Sigmoid colon (tissue), 7 donors: ENCODE data around the gene LDLRAD1. TPM values are rescaled to one million over a fixed set of nuclear protein-coding genes. Genes with fewer than 3 reads are reported as not detected.

ENCODE experiments used
- DNase-seq: peaks from one replicate; pipeline ENCODE4 v3.0.0-alpha.2; 2019
- H3K27ac ChIP-seq, 4 donors: fragments of 200-600 bp; sonication (generic); one replicate each; pipeline ENCODE4 v1.5.1; 2016 to 2019; ENCODE audit warnings: mild to moderate bottlenecking in 1 of 4
- H3K27me3 ChIP-seq, 3 donors: fragments of 200-600 bp; sonication (generic); one replicate each; pipeline ENCODE4 v1.5.1; 2019; ENCODE audit warnings: mild to moderate bottlenecking in 1 of 3
- H3K36me3 ChIP-seq, 4 donors: fragments of 200-600 bp; sonication (generic); one replicate each; pipeline ENCODE4 v1.5.1; 2016 to 2019
- H3K4me1 ChIP-seq, 4 donors: fragments of 200-600 bp; sonication (generic); one replicate each; pipeline ENCODE4 v1.5.1; 2017 to 2019
- H3K4me3 ChIP-seq, 4 donors: fragments of 200-600 bp; sonication (generic); one replicate each; pipeline ENCODE4 v1.5.1; 2017 to 2019; ENCODE audit warnings: mild to moderate bottlenecking in 2 of 4, moderate library complexity in 1 of 4
- H3K9me3 ChIP-seq, 4 donors: fragments of 200-600 bp in 3 of 4; sonication (generic) in 3 of 4; one replicate each; pipeline versions ENCODE4 v1.5.1 to v1.6.1; 2013 to 2019
- EP300 ChIP-seq, 4 donors: sonication (generic); formaldehyde crosslinking; IDR thresholded peaks; one replicate each; pipeline ENCODE4 v1.6.1; 2017; ENCODE audit warnings: antibody characterized with exemption in 4 of 4
- POLR2A ChIP-seq, 2 donors: fragments of 450-650 bp; IDR thresholded peaks; one replicate each; pipeline ENCODE4 v1.6.1; 2016; ENCODE audit warnings: antibody characterized with exemption in 2 of 2, mild to moderate bottlenecking in 2 of 2, moderate library complexity in 2 of 2
- POLR2AphosphoS5 ChIP-seq, 4 donors: sonication (generic); formaldehyde crosslinking; IDR thresholded peaks; one replicate each; pipeline ENCODE4 v1.6.1; 2017; ENCODE audit warnings: antibody characterized with exemption in 4 of 4
- WGBS, 2 donors: extraction: QIAGEN DNeasy Blood & Tissue Kit; methylation state at CpG; one replicate each; pipeline ENCODE4 v1.1.7; 2013; 5-methylcytosine and 5-hydroxymethylcytosine counted together
- intact Hi-C: fragments of 100-400 bp; cut with DNase I; formaldehyde crosslinking; loops from one replicate; pipeline ENCODE4 v1.15.1; 2023
- polyA plus RNA-seq, 3 donors: library from polyadenylated mRNA; stranded (reverse); fragments of 200-250 nt; gene quantifications; one replicate each; pipeline ENCODE4 v1.2.3, GENCODE V29; 2013
- total RNA-seq, 4 donors: library from RNA; depleted of rRNA; stranded (reverse); fragments of >200 nt; gene quantifications; one replicate each; pipeline ENCODE4 v1.1.0, GENCODE V29; 2016
- TF ChIP-seq, protein P1 (sequence below), 4 experiments: fragments of 450-650 bp in 3 of 4; fragments of 200-600 bp in 1 of 4; IDR thresholded peaks; one replicate each; pipeline ENCODE4 v1.5.1; 2016 to 2019; ENCODE audit warnings: antibody characterized with exemption in 4 of 4, mild to moderate bottlenecking in 3 of 4, moderate library complexity in 2 of 4
- donor health status: healthy with polysubstance abuse.
- donor health status: Bipolar disorder and iron deficiency.
- donor health status: healthy.

LDLRAD1 gene, protein sequence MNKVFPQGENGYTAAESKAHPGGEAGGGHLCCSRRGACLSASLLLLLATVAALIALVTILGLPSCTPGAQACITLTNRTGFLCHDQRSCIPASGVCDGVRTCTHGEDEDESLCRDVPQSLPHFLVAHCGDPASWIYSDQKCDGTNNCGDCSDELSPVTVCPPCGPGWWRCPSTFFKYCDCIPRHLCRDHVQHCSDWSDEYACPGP
- total RNA-seq (not detected), polyA plus RNA-seq (not detected)

DNA sequence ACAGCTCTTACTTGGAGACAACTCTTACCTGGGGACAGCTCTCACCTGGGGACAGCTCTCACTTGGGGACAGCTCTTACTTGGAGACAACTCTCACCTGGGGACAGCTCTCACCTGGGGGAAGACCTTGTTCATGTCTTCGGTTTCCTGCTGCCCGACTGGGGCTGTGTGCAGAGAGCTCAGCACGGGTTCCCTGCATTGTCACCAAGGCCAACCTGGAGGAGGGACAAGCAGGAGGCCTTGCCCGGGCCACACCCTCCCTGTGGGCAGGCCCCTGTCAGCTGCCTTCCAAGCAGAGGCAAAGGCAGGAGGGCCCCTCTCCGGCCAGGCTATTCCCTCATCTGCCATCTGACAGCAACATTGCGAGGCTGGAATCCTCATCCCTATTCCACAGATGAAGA lies at the start of gene LDLRAD1:
TSS of gene LDLRAD1 (minus strand) at position 208 of the 400 bp plus-strand sequence. CDS start at position 134, 74 bp downstream.
- intact Hi-C loops: no loop called here
- Histone ChIP-seq H3K4me1 (no peaks in the 10 kb centered on the region), H3K27me3 (peaks cover 0 to 12% (median 0%) of the 10 kb centered on the region in 3 donors), H3K9me3 (no peaks in the 10 kb centered on the region), H3K36me3 (no peaks in the 10 kb centered on the region), H3K27ac (no peak within 1 kb of the TSS), H3K4me3 (no peak within 1 kb of the TSS)
- DNase-seq: no peak
- TF ChIP-seq, protein P1, sequence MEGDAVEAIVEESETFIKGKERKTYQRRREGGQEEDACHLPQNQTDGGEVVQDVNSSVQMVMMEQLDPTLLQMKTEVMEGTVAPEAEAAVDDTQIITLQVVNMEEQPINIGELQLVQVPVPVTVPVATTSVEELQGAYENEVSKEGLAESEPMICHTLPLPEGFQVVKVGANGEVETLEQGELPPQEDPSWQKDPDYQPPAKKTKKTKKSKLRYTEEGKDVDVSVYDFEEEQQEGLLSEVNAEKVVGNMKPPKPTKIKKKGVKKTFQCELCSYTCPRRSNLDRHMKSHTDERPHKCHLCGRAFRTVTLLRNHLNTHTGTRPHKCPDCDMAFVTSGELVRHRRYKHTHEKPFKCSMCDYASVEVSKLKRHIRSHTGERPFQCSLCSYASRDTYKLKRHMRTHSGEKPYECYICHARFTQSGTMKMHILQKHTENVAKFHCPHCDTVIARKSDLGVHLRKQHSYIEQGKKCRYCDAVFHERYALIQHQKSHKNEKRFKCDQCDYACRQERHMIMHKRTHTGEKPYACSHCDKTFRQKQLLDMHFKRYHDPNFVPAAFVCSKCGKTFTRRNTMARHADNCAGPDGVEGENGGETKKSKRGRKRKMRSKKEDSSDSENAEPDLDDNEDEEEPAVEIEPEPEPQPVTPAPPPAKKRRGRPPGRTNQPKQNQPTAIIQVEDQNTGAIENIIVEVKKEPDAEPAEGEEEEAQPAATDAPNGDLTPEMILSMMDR (IDR thresholded peaks at IDR 0.05): no peak
- TF ChIP-seq POLR2AphosphoS5 (IDR thresholded peaks at IDR 0.05) (no peak), POLR2A (IDR thresholded peaks at IDR 0.05) (no peak), EP300 (IDR thresholded peaks at IDR 0.05) (no peak)
- WGBS, 2 donors: 17 to 55% methylated on average over 6 of the region's 6 CpGs

DNA sequence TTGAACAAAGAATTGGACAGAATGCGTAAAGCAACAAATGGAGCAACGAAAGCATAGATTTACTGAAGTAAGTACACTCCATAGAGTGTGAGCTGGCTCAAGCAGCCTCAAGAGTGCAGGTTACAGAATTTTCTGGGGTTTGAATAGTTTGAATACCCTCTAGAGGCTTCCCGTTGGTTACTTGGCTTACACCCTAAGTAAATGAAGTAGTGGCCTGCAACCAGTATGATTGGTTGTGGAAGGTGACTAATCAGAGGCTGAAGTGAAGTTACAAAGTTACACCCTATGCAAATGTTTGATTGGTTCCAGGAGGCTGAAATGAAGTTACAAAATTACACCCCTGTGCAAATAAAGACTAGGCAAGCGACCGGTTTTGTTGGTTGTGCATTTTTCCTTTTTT lies 46.3 kb upstream of the LDLRAD1 start:
- H3K4me3 ChIP-seq: no peak overlapping the region
- H3K36me3 ChIP-seq: no peaks in the 10 kb centered on the region
- no peaks in the 10 kb centered on the region for H3K27me3 ChIP-seq
- H3K9me3 ChIP-seq: no peaks in the 10 kb centered on the region
- no peak overlapping the region for H3K27ac ChIP-seq
- intact Hi-C loops: no loop called here
- 81 to 84% methylated on average over 5 of the region's 5 CpGs for WGBS, 2 donors
- DNase-seq: no peak
- H3K4me1 ChIP-seq: no peaks in the 10 kb centered on the region
- no peak for TF ChIP-seq EP300 (IDR thresholded peaks at IDR 0.05)
- TF ChIP-seq, protein P1 (IDR thresholded peaks at IDR 0.05): no peak
- no peak for TF ChIP-seq POLR2AphosphoS5 (IDR thresholded peaks at IDR 0.05)
- TF ChIP-seq POLR2A (IDR thresholded peaks at IDR 0.05): no peak

DNA sequence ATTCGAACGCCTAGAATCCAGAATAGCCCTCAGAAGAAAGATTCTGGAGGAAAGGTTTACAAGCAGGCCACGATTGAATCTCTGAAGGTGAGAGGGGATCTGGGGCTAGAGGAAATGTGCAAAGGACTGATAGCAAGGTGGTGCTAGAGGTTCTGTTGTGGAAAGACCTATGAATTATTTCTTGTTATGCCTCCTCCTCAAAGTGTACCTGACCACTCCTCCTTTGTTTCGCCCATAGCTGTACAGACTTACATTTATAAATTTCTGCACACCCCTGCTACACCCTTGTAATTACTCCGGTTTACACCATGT lies 36.4 kb upstream of the LDLRAD1 start:
- no peak for DNase-seq
- H3K4me1 ChIP-seq: peaks cover 0 to 40% (median 34%) of the 10 kb centered on the region in 4 donors
- intact Hi-C loops: loop anchor here (5.0 kb wide), 2 partner anchors 157 to 218 kb away; no protein-coding TSS in a partner anchor
- no peaks in the 10 kb centered on the region for H3K36me3 ChIP-seq
- peak overlapping the region in 2 of 4 donors; percentile 96 to 97 for H3K27ac ChIP-seq
- H3K4me3 ChIP-seq: peak overlapping the region in 3 of 4 donors; percentile 87 to 93 (median 92)
- TF ChIP-seq POLR2A (IDR thresholded peaks at IDR 0.05) (no peak), EP300 (IDR thresholded peaks at IDR 0.05) (no peak), POLR2AphosphoS5 (IDR thresholded peaks at IDR 0.05) (no peak)
- TF ChIP-seq, protein P1 (IDR thresholded peaks at IDR 0.05): no peak
- H3K9me3 ChIP-seq: no peaks in the 10 kb centered on the region
- no peaks in the 10 kb centered on the region for H3K27me3 ChIP-seq
- WGBS, 2 donors: 10 to 20% methylated on average over 5 of the region's 5 CpGs

DNA sequence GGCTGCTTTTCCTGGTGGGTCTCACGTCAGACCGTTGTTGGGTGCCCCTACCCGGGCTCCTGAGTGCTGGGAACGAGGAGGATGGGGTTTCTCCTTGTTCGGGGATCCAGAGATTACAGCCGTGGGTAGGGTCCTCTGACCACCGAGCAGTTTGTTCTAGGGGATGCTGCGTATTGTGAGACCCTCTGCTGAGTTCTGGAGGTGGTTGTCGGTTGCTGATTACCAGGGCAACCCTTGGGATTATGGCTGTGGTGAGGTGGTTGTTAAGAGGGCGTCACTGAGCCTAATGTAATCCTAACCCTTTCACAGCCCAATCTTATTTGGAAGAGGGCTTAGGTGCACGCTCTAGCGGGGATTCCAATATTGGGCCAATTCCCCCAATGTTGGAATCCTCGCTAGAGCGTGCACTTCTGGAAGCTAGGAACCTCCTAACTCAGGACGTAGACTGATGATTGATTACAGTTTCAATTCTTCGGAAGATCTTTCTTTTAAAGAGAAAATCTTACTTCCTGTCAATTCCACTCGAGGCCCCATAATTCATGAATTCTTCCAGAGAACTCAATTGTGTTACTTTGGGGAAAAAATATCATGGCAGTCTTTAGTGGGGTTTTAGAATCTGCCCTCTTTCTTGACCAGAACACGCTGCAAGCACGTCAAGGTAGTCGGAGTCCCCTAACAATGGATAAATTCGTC lies 35.9 kb upstream of the LDLRAD1 start:
- peaks cover 0 to 46% (median 39%) of the 10 kb centered on the region in 4 donors for H3K4me1 ChIP-seq
- no peaks in the 10 kb centered on the region for H3K9me3 ChIP-seq
- WGBS, 2 donors: 3 to 5% methylated on average over 21 of the region's 21 CpGs
- H3K4me3 ChIP-seq: peak overlapping the region; percentile 87 to 93 (median 90)
- H3K27ac ChIP-seq: peak overlapping the region; percentile 96 to 98 (median 97)
- TF ChIP-seq EP300 (IDR thresholded peaks at IDR 0.05) (no peak), POLR2A (IDR thresholded peaks at IDR 0.05) (no peak), POLR2AphosphoS5 (IDR thresholded peaks at IDR 0.05) (no peak)
- TF ChIP-seq, protein P1 (IDR thresholded peaks at IDR 0.05): no peak
- no peaks in the 10 kb centered on the region for H3K27me3 ChIP-seq
- DNase-seq: no peak
- H3K36me3 ChIP-seq: no peaks in the 10 kb centered on the region
- intact Hi-C loops: loop anchor here (1.0 to 5.0 kb wide), 6 partner anchors 103 to 434 kb away; partner anchors contain the start of genes NDC1 and SSBP3
